ENCODE measurements around the gene TTC28.

GRCh38 chr22:28639321-28639720 is 40.3 kb downstream of the TTC28 start:
- TF ChIP-seq CTCF (IDR thresholded peaks at IDR 0.05) (no peak), EP300 (IDR thresholded peaks at IDR 0.05) (no peak), POLR2A (IDR thresholded peaks at IDR 0.05) (no peak)

Data from gastroesophageal sphincter (tissue), 3 donors.